HG02759 (cell line): Measurements from ENCODE around the gene PID1.

ENCODE experiments used
- ATAC-seq: cut with Tn5 transposase; IDR thresholded peaks from one replicate; pipeline ENCODE4 v1.9.1; 2021; ENCODE audit warnings: mild to moderate bottlenecking, moderate library complexity; ENCODE audit not compliant: unreplicated experiment

PID1 gene

GRCh38 chr2:229261599-229261998 lies 9.5 kb downstream of the PID1 start:
- no peak for ATAC-seq

GRCh38 chr2:229261076-229261475 lies 10.0 kb downstream of the PID1 start:
- no peak for ATAC-seq

- ATAC-seq = no peak
Observed at GRCh38 chr2:229257985-229258384, 13.1 kb downstream of the PID1 start.

GRCh38 chr2:229256376-229256775 lies 14.7 kb downstream of the PID1 start:
- no peak for ATAC-seq

GRCh38 chr2:229254206-229254605 lies 16.9 kb downstream of the PID1 start:
- ATAC-seq = no peak

GRCh38 chr2:229252996-229253395 lies 18.1 kb downstream of the PID1 start:
- ATAC-seq = no peak

GRCh38 chr2:229252280-229252679 lies 18.8 kb downstream of the PID1 start:
- ATAC-seq = no peak

GRCh38 chr2:229249536-229249935 lies 21.6 kb downstream of the PID1 start:
- ATAC-seq = no peak

GRCh38 chr2:229246334-229246733 lies 24.8 kb downstream of the PID1 start:
- ATAC-seq = no peak

GRCh38 chr2:229244975-229245374 lies 26.1 kb downstream of the PID1 start:
- ATAC-seq = no peak

- no peak for ATAC-seq
Observed at GRCh38 chr2:229243890-229244560, 27.1 kb downstream of the PID1 start.

GRCh38 chr2:229240984-229241491 lies 30.0 kb downstream of the PID1 start:
- no peak for ATAC-seq

- no peak for ATAC-seq
Observed at GRCh38 chr2:229239021-229239420, 32.1 kb downstream of the PID1 start.

GRCh38 chr2:229237270-229237669 lies 33.8 kb downstream of the PID1 start:
- ATAC-seq = no peak

- no peak for ATAC-seq
Observed at GRCh38 chr2:229235131-229235914, 35.8 kb downstream of the PID1 start.

- ATAC-seq = no peak
Observed at GRCh38 chr2:229231885-229232284, 39.2 kb downstream of the PID1 start.

- ATAC-seq = no peak
Observed at GRCh38 chr2:229231328-229231868, 39.7 kb downstream of the PID1 start.

GRCh38 chr2:229230911-229231310 lies 40.2 kb downstream of the PID1 start:
- ATAC-seq = no peak

GRCh38 chr2:229230256-229230655 lies 40.8 kb downstream of the PID1 start:
- no peak for ATAC-seq

GRCh38 chr2:229226382-229226781 lies 44.7 kb downstream of the PID1 start:
- ATAC-seq = no peak

GRCh38 chr2:229223107-229223506 lies 48.0 kb downstream of the PID1 start:
- ATAC-seq = no peak

- ATAC-seq = no peak
Observed at GRCh38 chr2:229221641-229222040, 49.4 kb downstream of the PID1 start.
